GM12801 (cell line): ENCODE measurements around the gene CGN.

ENCODE experiments used
- TF ChIP-seq, protein P1 (sequence below): IDR thresholded peaks from one replicate; pipeline ENCODE4 v1.5.1; 2011; ENCODE audit warnings: control low read depth; ENCODE audit not compliant: insufficient read length; ENCODE audit errors: extremely low read depth

CGN gene

GRCh38 chr1:151545542-151545941, 34.4 kb downstream of the CGN start:
- TF ChIP-seq, protein P1, sequence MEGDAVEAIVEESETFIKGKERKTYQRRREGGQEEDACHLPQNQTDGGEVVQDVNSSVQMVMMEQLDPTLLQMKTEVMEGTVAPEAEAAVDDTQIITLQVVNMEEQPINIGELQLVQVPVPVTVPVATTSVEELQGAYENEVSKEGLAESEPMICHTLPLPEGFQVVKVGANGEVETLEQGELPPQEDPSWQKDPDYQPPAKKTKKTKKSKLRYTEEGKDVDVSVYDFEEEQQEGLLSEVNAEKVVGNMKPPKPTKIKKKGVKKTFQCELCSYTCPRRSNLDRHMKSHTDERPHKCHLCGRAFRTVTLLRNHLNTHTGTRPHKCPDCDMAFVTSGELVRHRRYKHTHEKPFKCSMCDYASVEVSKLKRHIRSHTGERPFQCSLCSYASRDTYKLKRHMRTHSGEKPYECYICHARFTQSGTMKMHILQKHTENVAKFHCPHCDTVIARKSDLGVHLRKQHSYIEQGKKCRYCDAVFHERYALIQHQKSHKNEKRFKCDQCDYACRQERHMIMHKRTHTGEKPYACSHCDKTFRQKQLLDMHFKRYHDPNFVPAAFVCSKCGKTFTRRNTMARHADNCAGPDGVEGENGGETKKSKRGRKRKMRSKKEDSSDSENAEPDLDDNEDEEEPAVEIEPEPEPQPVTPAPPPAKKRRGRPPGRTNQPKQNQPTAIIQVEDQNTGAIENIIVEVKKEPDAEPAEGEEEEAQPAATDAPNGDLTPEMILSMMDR = no peak

- TF ChIP-seq, protein P1 = no peak
These were observed 35.1 kb downstream of the CGN start for GRCh38 chr1:151546011-151546925.

GRCh38 chr1:151547119-151547899, 36.1 kb downstream of the CGN start:
- TF ChIP-seq, protein P1 = no peak

GRCh38 chr1:151547900-151548230, 36.7 kb downstream of the CGN start:
- TF ChIP-seq, protein P1 = no peak

DNA sequence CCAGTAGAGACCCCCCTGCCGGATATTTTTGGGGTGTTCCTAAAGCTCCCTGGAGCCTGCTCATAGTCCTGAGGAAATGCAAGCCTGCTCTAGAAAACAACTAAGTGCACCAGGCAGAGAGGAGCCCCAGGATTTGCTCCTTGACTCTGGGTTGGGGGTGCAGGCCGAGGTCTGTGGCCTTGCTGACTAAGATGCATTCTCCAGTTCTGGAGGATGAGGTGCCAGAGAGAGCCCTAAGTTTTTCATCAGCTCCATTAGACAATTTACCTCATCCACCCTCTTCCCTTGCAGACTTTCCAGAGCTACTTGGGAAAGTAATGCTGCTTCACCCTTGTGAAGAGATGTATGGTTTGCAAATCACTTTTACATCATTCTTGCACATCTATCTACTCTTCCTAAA, 38.0 kb downstream of the CGN start:
- TF ChIP-seq, protein P1 = no peak

DNA sequence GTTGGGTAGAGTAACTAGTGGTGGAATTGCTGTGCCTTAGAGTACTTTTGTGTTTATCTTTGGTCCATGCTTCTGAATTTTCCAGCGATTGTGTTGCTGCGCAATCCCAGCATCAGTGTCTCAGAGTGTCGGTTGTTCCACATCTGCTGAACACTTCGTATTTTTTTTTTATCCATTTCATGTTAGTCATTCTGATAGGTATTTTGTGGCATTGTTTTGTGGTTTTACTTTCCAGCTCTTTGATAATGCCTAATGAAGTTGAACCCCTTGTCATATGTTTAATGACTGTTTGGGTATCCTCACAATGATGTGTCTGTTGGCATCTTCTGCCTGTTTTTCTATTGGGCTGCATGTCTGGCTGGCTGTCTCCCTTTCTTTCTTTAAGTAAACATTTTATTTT, 42.5 kb downstream of the CGN start:
- TF ChIP-seq, protein P1 = no peak

GRCh38 chr1:151556052-151556451, 44.9 kb downstream of the CGN start:
- TF ChIP-seq, protein P1 = no peak
